K562 (cell line): ENCODE data around the gene ZFP69. TPM values are rescaled to one million over a fixed set of nuclear protein-coding genes. Genes with fewer than 3 reads are reported as not detected.

Source experiments
- ATAC-seq: fragments of 200-7000 bp; cut with Tn5 transposase; 3 replicates; pipeline ENCODE4 v1.9.1; 2020; ENCODE audit warnings: moderate library complexity
- BruUV-seq: library from RNA; stranded (reverse); fragments of 400-500 nt; replicated peaks from 2 replicates; lab custom pipeline; 2021; lab: Mats Ljungman, UMichigan
- CTCF ChIA-PET: fragments of 300-600 bp; formaldehyde crosslinking; extraction: SDS; loops from one replicate; lab custom pipeline; 2021; ENCODE audit warnings: low intra/inter-chr PET ratio; lab: Yijun Ruan, JAX
- POLR2A ChIA-PET: fragments of 300-600, 350-650 bp; sonication (Branson Sonifier 250); formaldehyde crosslinking; extraction: SDS; loops from one replicate; lab custom pipeline; 2021; ENCODE audit warnings: antibody characterized with exemption, inconsistent platforms; lab: Yijun Ruan, JAX
- DNase-seq, 4 experiments: peaks; one replicate each; pipeline versions ENCODE4 v3.0.0 to v3.0.0-alpha.2; 2011 to 2018; ENCODE audit warnings: low spot score in 3 of 4, mixed read lengths in 3 of 4; ENCODE audit errors: extremely low read depth in 1 of 4
- FAIRE-seq: peaks from 2 replicates; lab custom pipeline; 2011; peaks lifted over from hg19 to GRCh38; lab: Jason Lieb, UNC
- H2AFZ ChIP-seq: 2 replicates; pipeline ENCODE4 v1.6.0; 2011; ENCODE audit warnings: low read depth, low read length, control low read depth, inconsistent platforms
- H3K27ac ChIP-seq: fragments of 200-600 bp; 3 replicates; pipeline ENCODE4 v1.8.0; 2011; ENCODE audit warnings: low read depth, mild to moderate bottlenecking, control low read depth, inconsistent platforms, low read length, moderate library complexity, mixed read lengths; ENCODE audit errors: extremely low read depth
- H3K27me3 ChIP-seq, 2 experiments: fragments of 300-600 bp in 1 of 2; 2 replicates in 1 of 2; 3 replicates in 1 of 2; pipeline versions ENCODE4 v1.6.0 to v1.8.0; 2011; ENCODE audit warnings: inconsistent platforms in 2 of 2, low read length in 2 of 2, mild to moderate bottlenecking in 1 of 2, mixed read lengths in 1 of 2, moderate library complexity in 1 of 2; ENCODE audit not compliant: control insufficient read depth in 2 of 2, insufficient read depth in 2 of 2
- H3K36me3 ChIP-seq: fragments of 300-600 bp; 3 replicates; pipeline ENCODE4 v1.8.0; 2011; ENCODE audit warnings: mild to moderate bottlenecking, low read length, inconsistent platforms; ENCODE audit not compliant: control insufficient read depth, insufficient read depth
- H3K4me1 ChIP-seq, 2 experiments: fragments of 200-600 bp in 1 of 2; replicated peaks in 1 of 2; 2 replicates in 1 of 2; 3 replicates in 1 of 2; pipeline versions ENCODE4 v1.5.1 to v1.8.0; 2011; ENCODE audit warnings: inconsistent platforms in 2 of 2, low read length in 2 of 2, mild to moderate bottlenecking in 1 of 2, mixed read lengths in 1 of 2, moderate library complexity in 1 of 2; ENCODE audit not compliant: control insufficient read depth in 2 of 2, insufficient read depth in 2 of 2
- H3K4me2 ChIP-seq: 2 replicates; pipeline ENCODE4 v1.6.1; 2011; ENCODE audit warnings: low read length, control low read depth, inconsistent platforms, mixed read lengths; ENCODE audit not compliant: insufficient read depth
- H3K4me3 ChIP-seq: fragments of 200-600 bp; sonication (generic), shearing (Covaris generic); 2 replicates; pipeline ENCODE4 v1.5.1; 2016; ENCODE audit warnings: control low read depth, inconsistent platforms
- H3K79me2 ChIP-seq: fragments of 200-600 bp; 3 replicates; pipeline ENCODE4 v1.8.0; 2011; ENCODE audit warnings: low read length, inconsistent platforms; ENCODE audit not compliant: control insufficient read depth, insufficient read depth
- H3K9ac ChIP-seq, 2 experiments: 2 replicates each; pipeline versions ENCODE4 v1.6.0 to v1.6.1; 2011; ENCODE audit warnings: low read depth in 2 of 2, low read length in 2 of 2, control low read depth in 1 of 2, inconsistent platforms in 1 of 2, mild to moderate bottlenecking in 1 of 2, mixed read lengths in 1 of 2; ENCODE audit not compliant: insufficient read depth in 1 of 2
- H3K9me1 ChIP-seq: one replicate; pipeline ENCODE4 v1.6.0; 2011; ENCODE audit warnings: inconsistent platforms, mild to moderate bottlenecking, low read length, moderate library complexity; ENCODE audit not compliant: control insufficient read depth, insufficient read depth
- H3K9me3 ChIP-seq: replicated peaks from 2 replicates; pipeline ENCODE4 v1.5.1; 2011; ENCODE audit warnings: low read depth, low read length, inconsistent platforms; ENCODE audit not compliant: control insufficient read depth, insufficient read depth
- H4K20me1 ChIP-seq: replicated peaks from 2 replicates; pipeline ENCODE4 v1.6.1; 2011; ENCODE audit warnings: low read length, inconsistent platforms, mixed read lengths; ENCODE audit not compliant: control insufficient read depth, insufficient read depth
- ARID1B ChIP-seq: fragments of 450-650 bp; IDR thresholded peaks from 2 replicates; pipeline ENCODE4 v1.6.1; 2016; ENCODE audit warnings: antibody characterized with exemption, mild to moderate bottlenecking, inconsistent platforms
- CGGBP1 ChIP-seq: fragments of 250-450 bp; sonication (Bioruptor Pico); IDR thresholded peaks from 2 replicates; pipeline ENCODE4 v1.9.0; 2021; ENCODE audit warnings: mild to moderate bottlenecking
- FOXJ3 ChIP-seq: sonication (generic); formaldehyde crosslinking; IDR thresholded peaks from 2 replicates; pipeline ENCODE4 v1.4.0; 2020; ENCODE audit warnings: mild to moderate bottlenecking, missing genetic modification reagents
- SMARCE1 ChIP-seq: fragments of 450-650 bp; IDR thresholded peaks from 2 replicates; pipeline ENCODE4 v1.7.1; 2016; ENCODE audit warnings: mild to moderate bottlenecking
- SREBF1 ChIP-seq: fragments of 150-350 bp; IDR thresholded peaks from 2 replicates; pipeline ENCODE4 v1.6.1; 2014; ENCODE audit warnings: antibody characterized with exemption, low read depth, low read length, borderline replicate concordance
- WGBS: fragments of 100-300 bp; shearing (Covaris generic); methylation state at CpG from one replicate; pipeline ENCODE4 v1.1.6; 2016; ENCODE audit warnings: low coverage, mixed read lengths; ENCODE audit not compliant: insufficient coverage; ENCODE audit errors: missing lambda C conversion rate; 5-methylcytosine and 5-hydroxymethylcytosine counted together
- in situ Hi-C: fragments of 300-500 bp; cut with MboI; formaldehyde crosslinking; loops from 4 replicates; pipeline ENCODE4 v1.15.0; 2018; ENCODE audit warnings: inconsistent platforms, mixed read lengths
- intact Hi-C: fragments of 100-400 bp; cut with micrococcal nuclease; formaldehyde crosslinking; loops from 2 replicates; pipeline ENCODE4 v1.14.2; 2022
- polyA plus RNA-seq, 8 experiments: library from polyadenylated mRNA; depleted of rRNA in 4 of 8; stranded (reverse) in 5 of 8; unstranded in 3 of 8; fragments of >200 nt; fragmentation: Nextera tagmentation in 2 of 8; fragmentation: Illumina TruSeq in 1 of 8; extraction: Ambion mirVana in 2 of 8; extraction: Trizol in 1 of 8; gene quantifications; 2 replicates each; pipeline versions ENCODE4 v1.2.1 to v1.2.3, GENCODE V29; 2011 to 2014; ENCODE audit warnings: inconsistent platforms in 1 of 8, missing spikeins in 1 of 8
- total RNA-seq, 7 experiments: library from RNA; depleted of rRNA in 6 of 7; stranded (reverse); fragments of >200 nt in 6 of 7; fragmentation: Illumina TruSeq in 2 of 7; extraction: Trizol in 2 of 7; gene quantifications; 2 replicates each; pipeline versions ENCODE4 v1.2.1 to v1.2.3, GENCODE V29; 2011 to 2021; ENCODE audit warnings: low replicate concordance in 1 of 7
- TF ChIP-seq, protein P1 (sequence below): fragments of 200-800 bp; sonication (Bioruptor generic); IDR thresholded peaks from 2 replicates; pipeline ENCODE4 v1.6.1; 2016; ENCODE audit warnings: missing genetic modification characterization, missing compliant biosample characterization
- TF ChIP-seq, protein P2 (sequence below): fragments of 250-450 bp; sonication (Bioruptor Pico); IDR thresholded peaks from 2 replicates; pipeline ENCODE4 v1.5.0; 2020; ENCODE audit warnings: mild to moderate bottlenecking, borderline replicate concordance
- TF ChIP-seq, protein P3 (sequence below): IDR thresholded peaks from 2 replicates; pipeline ENCODE4 v1.6.1; 2016; ENCODE audit warnings: missing genetic modification characterization, missing compliant biosample characterization
- TF ChIP-seq, protein P4 (sequence below): fragments of 450-650 bp; formaldehyde crosslinking; IDR thresholded peaks from 2 replicates; pipeline ENCODE4 v1.4.0; 2020; ENCODE audit warnings: mild to moderate bottlenecking, moderate library complexity

Gene ZFP69
- total and polyA plus RNA-seq, 9 of the 15 experiments (the other 6 are each of a cell fraction or from before 2014, with no cell fraction given) = 2.0 to 8.4 (median 5.7) TPM

GRCh38 chr1:40530735-40531380, 53.8 kb downstream of the ZFP69 start:
- Histone ChIP-seq H3K27me3 (no peaks in the 10 kb centered on the region), H3K36me3 (peaks cover 4% of the 10 kb centered on the region; the same call in 2 of the 3 replicates), H3K4me3 (peak overlapping the region; percentile 49), H4K20me1 (no peaks in the 10 kb centered on the region), H3K9me1 (no peaks in the 10 kb centered on the region), H3K79me2 (peaks cover 9% of the 10 kb centered on the region; the same call in 1 of the 3 replicates), H3K9me3 (no peaks in the 10 kb centered on the region), H3K4me1 (peaks cover 0 to 5% of the 10 kb centered on the region in 2 experiments; a peak in 2 of 5 replicates), H3K9ac (peak overlapping the region; percentile 67 to 91; a peak in 2 of 4 replicates), H2AFZ (peak overlapping the region; percentile 95), H3K4me2 (peak overlapping the region; percentile 98), H3K27ac (peak overlapping the region; percentile 69)
- in situ Hi-C loops = no loop called here
- FAIRE-seq = peak; percentile 15
- BruUV-seq = TSS peak; percentile 96
- peak in 2 of 4 experiments; percentile 36 to 37 for DNase-seq
- ChIA-PET POLR2A (interaction anchor here (0.6 to 2.2 kb wide), 16 partner anchors 9 to 1534 kb away, joined by 3 to 20 read pairs (median 4); partner anchors contain the start of gene EXO5), CTCF (no interaction called here)
- ATAC-seq = no peak; the same call in 2 of the 3 replicates
- WGBS = 33% methylated on average over 5 of the region's 5 CpGs
- intact Hi-C loops = no loop called here
- TF ChIP-seq SMARCE1 = 0 out of 2 replicates have a peak, but pooled peaks have one; percentile 12
- TF ChIP-seq, protein P1, sequence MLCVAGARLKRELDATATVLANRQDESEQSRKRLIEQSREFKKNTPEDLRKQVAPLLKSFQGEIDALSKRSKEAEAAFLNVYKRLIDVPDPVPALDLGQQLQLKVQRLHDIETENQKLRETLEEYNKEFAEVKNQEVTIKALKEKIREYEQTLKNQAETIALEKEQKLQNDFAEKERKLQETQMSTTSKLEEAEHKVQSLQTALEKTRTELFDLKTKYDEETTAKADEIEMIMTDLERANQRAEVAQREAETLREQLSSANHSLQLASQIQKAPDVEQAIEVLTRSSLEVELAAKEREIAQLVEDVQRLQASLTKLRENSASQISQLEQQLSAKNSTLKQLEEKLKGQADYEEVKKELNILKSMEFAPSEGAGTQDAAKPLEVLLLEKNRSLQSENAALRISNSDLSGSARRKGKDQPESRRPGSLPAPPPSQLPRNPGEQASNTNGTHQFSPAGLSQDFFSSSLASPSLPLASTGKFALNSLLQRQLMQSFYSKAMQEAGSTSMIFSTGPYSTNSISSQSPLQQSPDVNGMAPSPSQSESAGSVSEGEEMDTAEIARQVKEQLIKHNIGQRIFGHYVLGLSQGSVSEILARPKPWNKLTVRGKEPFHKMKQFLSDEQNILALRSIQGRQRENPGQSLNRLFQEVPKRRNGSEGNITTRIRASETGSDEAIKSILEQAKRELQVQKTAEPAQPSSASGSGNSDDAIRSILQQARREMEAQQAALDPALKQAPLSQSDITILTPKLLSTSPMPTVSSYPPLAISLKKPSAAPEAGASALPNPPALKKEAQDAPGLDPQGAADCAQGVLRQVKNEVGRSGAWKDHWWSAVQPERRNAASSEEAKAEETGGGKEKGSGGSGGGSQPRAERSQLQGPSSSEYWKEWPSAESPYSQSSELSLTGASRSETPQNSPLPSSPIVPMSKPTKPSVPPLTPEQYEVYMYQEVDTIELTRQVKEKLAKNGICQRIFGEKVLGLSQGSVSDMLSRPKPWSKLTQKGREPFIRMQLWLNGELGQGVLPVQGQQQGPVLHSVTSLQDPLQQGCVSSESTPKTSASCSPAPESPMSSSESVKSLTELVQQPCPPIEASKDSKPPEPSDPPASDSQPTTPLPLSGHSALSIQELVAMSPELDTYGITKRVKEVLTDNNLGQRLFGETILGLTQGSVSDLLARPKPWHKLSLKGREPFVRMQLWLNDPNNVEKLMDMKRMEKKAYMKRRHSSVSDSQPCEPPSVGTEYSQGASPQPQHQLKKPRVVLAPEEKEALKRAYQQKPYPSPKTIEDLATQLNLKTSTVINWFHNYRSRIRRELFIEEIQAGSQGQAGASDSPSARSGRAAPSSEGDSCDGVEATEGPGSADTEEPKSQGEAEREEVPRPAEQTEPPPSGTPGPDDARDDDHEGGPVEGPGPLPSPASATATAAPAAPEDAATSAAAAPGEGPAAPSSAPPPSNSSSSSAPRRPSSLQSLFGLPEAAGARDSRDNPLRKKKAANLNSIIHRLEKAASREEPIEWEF (CRISPR knock-in tag) = 0 out of 2 replicates have a peak, but pooled peaks have one; percentile 45
- peak; percentile 23; the same call in 1 of the 2 replicates for TF ChIP-seq ARID1B
- TF ChIP-seq, protein P2, sequence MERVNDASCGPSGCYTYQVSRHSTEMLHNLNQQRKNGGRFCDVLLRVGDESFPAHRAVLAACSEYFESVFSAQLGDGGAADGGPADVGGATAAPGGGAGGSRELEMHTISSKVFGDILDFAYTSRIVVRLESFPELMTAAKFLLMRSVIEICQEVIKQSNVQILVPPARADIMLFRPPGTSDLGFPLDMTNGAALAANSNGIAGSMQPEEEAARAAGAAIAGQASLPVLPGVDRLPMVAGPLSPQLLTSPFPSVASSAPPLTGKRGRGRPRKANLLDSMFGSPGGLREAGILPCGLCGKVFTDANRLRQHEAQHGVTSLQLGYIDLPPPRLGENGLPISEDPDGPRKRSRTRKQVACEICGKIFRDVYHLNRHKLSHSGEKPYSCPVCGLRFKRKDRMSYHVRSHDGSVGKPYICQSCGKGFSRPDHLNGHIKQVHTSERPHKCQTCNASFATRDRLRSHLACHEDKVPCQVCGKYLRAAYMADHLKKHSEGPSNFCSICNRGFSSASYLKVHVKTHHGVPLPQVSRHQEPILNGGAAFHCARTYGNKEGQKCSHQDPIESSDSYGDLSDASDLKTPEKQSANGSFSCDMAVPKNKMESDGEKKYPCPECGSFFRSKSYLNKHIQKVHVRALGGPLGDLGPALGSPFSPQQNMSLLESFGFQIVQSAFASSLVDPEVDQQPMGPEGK = no peak
- TF ChIP-seq SREBF1 = 0 out of 2 replicates have a peak, but pooled peaks have one; percentile 16
- no peak for TF ChIP-seq FOXJ3
- TF ChIP-seq, protein P3, sequence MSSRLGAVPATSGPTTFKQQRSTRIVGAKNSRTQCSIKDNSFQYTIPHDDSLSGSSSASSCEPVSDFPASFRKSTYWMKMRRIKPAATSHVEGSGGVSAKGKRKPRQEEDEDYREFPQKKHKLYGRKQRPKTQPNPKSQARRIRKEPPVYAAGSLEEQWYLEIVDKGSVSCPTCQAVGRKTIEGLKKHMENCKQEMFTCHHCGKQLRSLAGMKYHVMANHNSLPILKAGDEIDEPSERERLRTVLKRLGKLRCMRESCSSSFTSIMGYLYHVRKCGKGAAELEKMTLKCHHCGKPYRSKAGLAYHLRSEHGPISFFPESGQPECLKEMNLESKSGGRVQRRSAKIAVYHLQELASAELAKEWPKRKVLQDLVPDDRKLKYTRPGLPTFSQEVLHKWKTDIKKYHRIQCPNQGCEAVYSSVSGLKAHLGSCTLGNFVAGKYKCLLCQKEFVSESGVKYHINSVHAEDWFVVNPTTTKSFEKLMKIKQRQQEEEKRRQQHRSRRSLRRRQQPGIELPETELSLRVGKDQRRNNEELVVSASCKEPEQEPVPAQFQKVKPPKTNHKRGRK (tag) = peak; percentile 35; the same call in 1 of the 2 replicates
- TF ChIP-seq CGGBP1 (CRISPR knock-in tag) = 0 out of 2 replicates have a peak, but pooled peaks have one; percentile 4
- TF ChIP-seq, protein P4, sequence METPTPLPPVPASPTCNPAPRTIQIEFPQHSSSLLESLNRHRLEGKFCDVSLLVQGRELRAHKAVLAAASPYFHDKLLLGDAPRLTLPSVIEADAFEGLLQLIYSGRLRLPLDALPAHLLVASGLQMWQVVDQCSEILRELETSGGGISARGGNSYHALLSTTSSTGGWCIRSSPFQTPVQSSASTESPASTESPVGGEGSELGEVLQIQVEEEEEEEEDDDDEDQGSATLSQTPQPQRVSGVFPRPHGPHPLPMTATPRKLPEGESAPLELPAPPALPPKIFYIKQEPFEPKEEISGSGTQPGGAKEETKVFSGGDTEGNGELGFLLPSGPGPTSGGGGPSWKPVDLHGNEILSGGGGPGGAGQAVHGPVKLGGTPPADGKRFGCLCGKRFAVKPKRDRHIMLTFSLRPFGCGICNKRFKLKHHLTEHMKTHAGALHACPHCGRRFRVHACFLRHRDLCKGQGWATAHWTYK (CRISPR knock-in tag) = no peak
